DOHH2 (cell line): ENCODE results near the gene CISD3.
A peak's percentile ranks its signal among the peaks of the same experiment; 100 is the strongest.

ENCODE experiments used
- H3F3A ChIP-seq: fragments of 200-600 bp; sonication (generic), shearing (Covaris generic); 2 replicates; pipeline ENCODE4 v1.6.0; 2016; ENCODE audit warnings: antibody characterized with exemption, mild to moderate bottlenecking; ENCODE audit not compliant: control insufficient read depth, insufficient read depth
- H3K27ac ChIP-seq: fragments of 200-600 bp; sonication (generic); 2 replicates; pipeline ENCODE4 v1.5.1; 2014; ENCODE audit warnings: low read depth, mild to moderate bottlenecking, low read length, moderate library complexity
- H3K27me3 ChIP-seq: fragments of 200-600 bp; sonication (generic); 2 replicates; pipeline ENCODE4 v1.6.1; 2014; ENCODE audit warnings: mild to moderate bottlenecking, low read length, mixed read lengths; ENCODE audit not compliant: control insufficient read depth
- H3K36me3 ChIP-seq: fragments of 200-600 bp; sonication (generic); 2 replicates; pipeline ENCODE4 v1.6.1; 2014; ENCODE audit warnings: mild to moderate bottlenecking, low read length, moderate library complexity, mixed read lengths; ENCODE audit not compliant: control insufficient read depth
- H3K4me1 ChIP-seq: fragments of 200-600 bp; sonication (generic); 2 replicates; pipeline ENCODE4 v1.6.1; 2014; ENCODE audit warnings: mild to moderate bottlenecking, low read length, mixed read lengths; ENCODE audit not compliant: control insufficient read depth
- H3K4me2 ChIP-seq: fragments of 200-600 bp; sonication (generic); 2 replicates; pipeline ENCODE4 v1.6.0; 2014; ENCODE audit warnings: mild to moderate bottlenecking, low read length, moderate library complexity
- H3K4me3 ChIP-seq: fragments of 200-600 bp; sonication (generic); 2 replicates; pipeline ENCODE4 v1.5.1; 2014; ENCODE audit warnings: mild to moderate bottlenecking, low read length, mixed read lengths
- H3K79me2 ChIP-seq: fragments of 200-600 bp; sonication (generic); 2 replicates; pipeline ENCODE4 v1.6.1; 2014; ENCODE audit warnings: mild to moderate bottlenecking, low read length, mixed read lengths; ENCODE audit not compliant: control insufficient read depth
- H3K9me2 ChIP-seq: fragments of 200-600 bp; sonication (generic); replicated peaks from 2 replicates; pipeline ENCODE4 v1.6.1; 2014; ENCODE audit warnings: mild to moderate bottlenecking, low read length, mixed read lengths; ENCODE audit not compliant: control insufficient read depth
- H3K9me3 ChIP-seq: fragments of 200-600 bp; sonication (generic); 2 replicates; pipeline ENCODE4 v1.6.1; 2014; ENCODE audit warnings: antibody characterized with exemption, low read length, mixed read lengths; ENCODE audit not compliant: control insufficient read depth, insufficient read depth
- H4K20me1 ChIP-seq: fragments of 200-600 bp; sonication (generic); 2 replicates; pipeline ENCODE4 v1.6.0; 2014; ENCODE audit warnings: low read depth, mild to moderate bottlenecking, antibody characterized with exemption, low read length, moderate library complexity; ENCODE audit not compliant: control insufficient read depth, insufficient read depth
- EZH2phosphoT487 ChIP-seq: fragments of 200-600 bp; sonication (generic); IDR thresholded peaks from 2 replicates; pipeline ENCODE4 v1.6.1; 2017; ENCODE audit warnings: borderline replicate concordance, mild to moderate bottlenecking, antibody characterized with exemption, low read length, moderate library complexity, mixed read lengths
- TF ChIP-seq, protein P1 (sequence below): fragments of 200-600 bp; sonication (generic); IDR thresholded peaks from one replicate; pipeline ENCODE4 v1.5.1; 2014; ENCODE audit warnings: antibody characterized with exemption, mild to moderate bottlenecking, low read depth, low read length; ENCODE audit not compliant: poor library complexity, severe bottlenecking

The CISD3 gene

DNA sequence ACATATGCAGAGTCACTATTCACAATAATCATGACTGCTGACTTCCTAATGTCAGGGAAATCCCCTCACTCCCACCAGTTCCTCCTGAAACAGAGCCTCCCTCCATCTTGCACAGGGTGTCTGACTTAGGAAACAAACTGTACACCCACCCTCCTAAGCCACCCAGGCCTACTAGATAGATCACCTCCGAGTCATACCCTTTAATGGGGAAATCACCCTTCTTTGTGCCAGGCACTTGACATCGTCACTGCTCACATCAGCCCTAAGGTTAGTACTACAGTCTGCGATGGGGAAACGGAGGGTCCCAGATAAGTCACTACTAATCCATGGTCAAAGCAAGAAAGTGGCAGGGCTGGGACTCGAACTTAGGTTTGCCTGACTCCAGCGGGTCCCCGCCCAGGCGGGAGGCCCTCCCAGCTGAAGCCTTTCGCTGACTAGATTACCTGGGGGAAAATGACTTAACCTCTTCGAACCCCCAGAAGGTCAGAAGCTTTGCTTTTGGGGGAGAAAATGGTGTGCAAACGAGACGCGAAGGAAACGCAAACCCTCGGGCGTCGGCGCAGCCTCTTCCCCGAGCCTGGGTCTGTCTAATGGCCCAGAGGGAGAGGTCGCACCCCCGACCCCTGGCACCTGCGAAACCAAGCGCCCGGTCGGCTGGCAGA, 28.5 kb upstream of the CISD3 start:
- peaks cover 2% of the 10 kb centered on the region; the same call in 1 of the 2 replicates for H4K20me1 ChIP-seq
- H3K9me2 ChIP-seq, result no peaks in the 10 kb centered on the region
- H3K4me3 ChIP-seq, result peak overlapping the region; percentile 88
- H3F3A ChIP-seq, result peaks cover 36% of the 10 kb centered on the region
- H3K9me3 ChIP-seq, result no peaks in the 10 kb centered on the region
- H3K4me2 ChIP-seq, result peak overlapping the region; percentile 97
- peak overlapping the region; percentile 91 for H3K27ac ChIP-seq
- H3K79me2 ChIP-seq, result peaks cover 26% of the 10 kb centered on the region
- peaks cover 13% of the 10 kb centered on the region for H3K36me3 ChIP-seq
- no peak for TF ChIP-seq EZH2phosphoT487
- TF ChIP-seq, protein P1, sequence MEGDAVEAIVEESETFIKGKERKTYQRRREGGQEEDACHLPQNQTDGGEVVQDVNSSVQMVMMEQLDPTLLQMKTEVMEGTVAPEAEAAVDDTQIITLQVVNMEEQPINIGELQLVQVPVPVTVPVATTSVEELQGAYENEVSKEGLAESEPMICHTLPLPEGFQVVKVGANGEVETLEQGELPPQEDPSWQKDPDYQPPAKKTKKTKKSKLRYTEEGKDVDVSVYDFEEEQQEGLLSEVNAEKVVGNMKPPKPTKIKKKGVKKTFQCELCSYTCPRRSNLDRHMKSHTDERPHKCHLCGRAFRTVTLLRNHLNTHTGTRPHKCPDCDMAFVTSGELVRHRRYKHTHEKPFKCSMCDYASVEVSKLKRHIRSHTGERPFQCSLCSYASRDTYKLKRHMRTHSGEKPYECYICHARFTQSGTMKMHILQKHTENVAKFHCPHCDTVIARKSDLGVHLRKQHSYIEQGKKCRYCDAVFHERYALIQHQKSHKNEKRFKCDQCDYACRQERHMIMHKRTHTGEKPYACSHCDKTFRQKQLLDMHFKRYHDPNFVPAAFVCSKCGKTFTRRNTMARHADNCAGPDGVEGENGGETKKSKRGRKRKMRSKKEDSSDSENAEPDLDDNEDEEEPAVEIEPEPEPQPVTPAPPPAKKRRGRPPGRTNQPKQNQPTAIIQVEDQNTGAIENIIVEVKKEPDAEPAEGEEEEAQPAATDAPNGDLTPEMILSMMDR, result no peak
- H3K27me3 ChIP-seq, result no peaks in the 10 kb centered on the region
- peaks cover 48% of the 10 kb centered on the region for H3K4me1 ChIP-seq

DNA sequence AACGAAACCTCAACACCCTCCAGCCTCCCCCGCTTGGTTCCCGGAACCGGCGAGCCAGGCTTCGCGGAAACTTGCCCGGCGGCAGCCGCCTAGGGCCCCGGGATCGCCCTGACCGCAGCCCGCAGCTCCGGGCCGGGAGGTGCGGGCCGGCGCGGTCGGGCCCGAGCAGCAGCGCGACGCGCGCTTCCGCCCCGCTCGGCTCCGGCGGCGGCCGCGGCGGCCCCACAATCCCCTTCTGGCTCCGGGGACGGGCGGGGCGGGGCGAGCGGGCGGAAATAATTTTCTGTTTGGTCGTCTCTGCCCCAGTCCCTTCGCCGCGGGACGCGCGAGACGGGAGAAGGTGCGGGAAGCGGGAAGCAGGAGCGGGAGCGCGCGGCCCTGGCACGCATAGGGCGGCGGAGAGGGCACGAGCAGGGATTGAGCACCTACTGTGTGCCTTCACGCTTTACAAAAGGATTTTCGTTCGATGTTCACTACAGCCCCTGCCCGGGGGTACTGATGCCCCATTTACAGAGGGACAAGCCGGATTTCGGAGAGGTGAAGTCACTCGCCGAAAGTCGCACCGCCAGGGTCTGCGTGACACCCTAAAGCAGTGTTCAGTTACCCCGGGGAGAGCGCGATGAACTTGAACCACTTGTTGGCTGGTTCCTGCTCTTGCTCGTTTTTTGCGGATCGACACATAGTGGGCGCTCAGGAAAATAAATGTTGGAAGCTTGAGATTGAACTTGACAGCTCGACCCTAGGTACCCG, 27.8 kb upstream of the CISD3 start:
- peaks cover 20% of the 10 kb centered on the region for H3K36me3 ChIP-seq
- H3K9me3 ChIP-seq, result no peaks in the 10 kb centered on the region
- H3K4me2 ChIP-seq, result peak overlapping the region; percentile 97
- peaks cover 6% of the 10 kb centered on the region for H4K20me1 ChIP-seq
- H3F3A ChIP-seq, result peaks cover 36% of the 10 kb centered on the region
- no peaks in the 10 kb centered on the region for H3K9me2 ChIP-seq
- H3K4me1 ChIP-seq, result peaks cover 48% of the 10 kb centered on the region
- peak overlapping the region; percentile 88 for H3K4me3 ChIP-seq
- no peak for TF ChIP-seq EZH2phosphoT487
- TF ChIP-seq, protein P1, result no peak
- peaks cover 33% of the 10 kb centered on the region for H3K79me2 ChIP-seq
- peak overlapping the region; percentile 91 for H3K27ac ChIP-seq
- no peaks in the 10 kb centered on the region for H3K27me3 ChIP-seq

DNA sequence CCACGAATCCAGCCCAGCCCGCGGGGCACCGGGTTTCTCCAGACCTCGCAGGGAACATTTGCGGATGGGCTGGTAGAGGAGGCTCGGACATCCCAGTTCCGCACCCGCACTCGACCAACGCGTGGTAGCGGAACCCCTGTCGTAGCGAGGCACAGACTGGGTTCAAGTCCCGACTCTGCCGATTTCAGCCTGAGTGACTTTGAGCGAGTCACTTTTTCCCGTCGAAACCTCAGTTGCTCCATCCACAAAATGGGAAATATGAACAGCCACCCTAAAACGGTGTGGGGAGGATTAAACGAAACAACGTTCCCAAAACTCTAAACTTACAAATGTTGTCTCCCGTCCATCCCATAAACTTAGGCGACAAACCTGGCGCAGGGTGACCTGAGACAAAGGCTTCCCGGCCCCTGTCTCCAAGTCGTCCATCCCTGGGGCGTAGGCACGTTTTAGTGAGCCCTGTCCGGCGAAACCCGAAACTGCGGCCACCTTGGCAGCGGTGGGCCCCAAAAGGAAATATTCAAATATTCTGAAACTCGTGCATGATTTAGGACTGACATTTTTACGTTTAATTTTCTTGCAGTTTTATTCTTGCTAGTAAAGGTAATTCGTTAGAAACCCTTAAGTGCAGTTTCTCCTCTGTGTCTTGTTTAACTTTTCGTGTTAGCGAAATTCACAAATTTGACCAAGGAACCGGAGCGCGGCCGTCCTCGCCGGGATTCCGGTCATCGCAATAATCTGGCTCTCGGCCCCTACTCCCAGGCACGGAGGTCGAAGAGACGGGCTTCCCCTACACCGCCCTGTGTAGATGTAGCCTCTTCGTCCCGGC, 27.0 kb upstream of the CISD3 start:
- Histone ChIP-seq H3K9me2 (no peaks in the 10 kb centered on the region), H3K4me2 (peak overlapping the region; percentile 97), H3K36me3 (peaks cover 28% of the 10 kb centered on the region), H3F3A (peaks cover 36% of the 10 kb centered on the region), H3K4me1 (peaks cover 48% of the 10 kb centered on the region), H3K27me3 (no peaks in the 10 kb centered on the region), H3K27ac (peak overlapping the region; percentile 91), H3K4me3 (peak overlapping the region; percentile 88), H3K9me3 (no peaks in the 10 kb centered on the region), H3K79me2 (peaks cover 41% of the 10 kb centered on the region), H4K20me1 (peaks cover 7% of the 10 kb centered on the region)
- TF ChIP-seq EZH2phosphoT487, result no peak
- TF ChIP-seq, protein P1, result no peak
